SK-N-SH treated with all-trans-retinoic acid at 6 μM for 48 hours (cell line): Measurements from ENCODE around the gene DLG1.

Experiments used
- ATAC-seq: fragments of 200-7000 bp; cut with Tn5 transposase; 3 replicates; pipeline ENCODE4 v1.9.1; 2020; ENCODE audit warnings: mild to moderate bottlenecking, moderate library complexity
- ARNTL ChIP-seq: fragments of 450-650 bp; formaldehyde crosslinking; IDR thresholded peaks from 2 replicates; pipeline ENCODE4 v1.5.0; 2020; ENCODE audit warnings: low read depth, mild to moderate bottlenecking, moderate library complexity, borderline replicate concordance
- BACH2 ChIP-seq: fragments of 250-450 bp; sonication (Bioruptor Pico); IDR thresholded peaks from 2 replicates; pipeline ENCODE4 v1.9.0; 2021; ENCODE audit warnings: mild to moderate bottlenecking, borderline replicate concordance
- CREB5 ChIP-seq: fragments of 250-450 bp; sonication (Bioruptor Pico); IDR thresholded peaks from 2 replicates; pipeline ENCODE4 v1.5.1; 2020; ENCODE audit warnings: low read depth, mild to moderate bottlenecking, moderate library complexity
- CSDC2 ChIP-seq: fragments of 250-450 bp; sonication (Bioruptor Pico); IDR thresholded peaks from 2 replicates; pipeline ENCODE4 v1.5.0; 2020; ENCODE audit warnings: mild to moderate bottlenecking, moderate library complexity
- CSRNP3 ChIP-seq: fragments of 250-450 bp; sonication (Bioruptor Pico); IDR thresholded peaks from 2 replicates; pipeline ENCODE4 v1.5.1; 2021; ENCODE audit warnings: mild to moderate bottlenecking, moderate library complexity
- ESRRG ChIP-seq: fragments of 250-450 bp; sonication (Bioruptor Pico); IDR thresholded peaks from 2 replicates; pipeline ENCODE4 v1.6.1; 2021; ENCODE audit warnings: mild to moderate bottlenecking
- GLIS3 ChIP-seq: fragments of 250-450 bp; sonication (Bioruptor Pico); IDR thresholded peaks from 2 replicates; pipeline ENCODE4 v1.5.0; 2020; ENCODE audit warnings: mild to moderate bottlenecking, moderate library complexity
- ISL1 ChIP-seq: fragments of 250-450 bp; sonication (Bioruptor Pico); IDR thresholded peaks from 2 replicates; pipeline ENCODE4 v2.1.2; 2022; ENCODE audit warnings: mild to moderate bottlenecking, moderate library complexity
- OSR1 ChIP-seq: fragments of 250-450 bp; sonication (Bioruptor Pico); IDR thresholded peaks from 2 replicates; pipeline ENCODE4 v1.8.0; 2022; ENCODE audit warnings: moderate library complexity, mild to moderate bottlenecking, inconsistent platforms
- POU6F1 ChIP-seq: fragments of 250-450 bp; sonication (Bioruptor Pico); IDR thresholded peaks from 2 replicates; pipeline ENCODE4 v1.8.0; 2021; ENCODE audit warnings: low read depth, mild to moderate bottlenecking, moderate library complexity, borderline replicate concordance
- PPARA ChIP-seq: fragments of 250-450 bp; sonication (Bioruptor Pico); IDR thresholded peaks from 2 replicates; pipeline ENCODE4 v1.5.0; 2020; ENCODE audit warnings: mild to moderate bottlenecking, borderline replicate concordance
- RARB ChIP-seq: fragments of 250-450 bp; sonication (Bioruptor Pico); IDR thresholded peaks from 2 replicates; pipeline ENCODE4 v1.8.0; 2021; ENCODE audit warnings: mild to moderate bottlenecking, moderate library complexity
- SNAI2 ChIP-seq: fragments of 250-450 bp; sonication (Bioruptor Pico); IDR thresholded peaks from 2 replicates; pipeline ENCODE4 v1.5.0; 2020; ENCODE audit warnings: mild to moderate bottlenecking, moderate library complexity
- TCF4 ChIP-seq: fragments of 250-450 bp; sonication (Bioruptor Pico); IDR thresholded peaks from 2 replicates; pipeline ENCODE4 v1.8.0; 2021; ENCODE audit warnings: mild to moderate bottlenecking, moderate library complexity, borderline replicate concordance
- TOX ChIP-seq: fragments of 250-450 bp; sonication (Bioruptor Pico); IDR thresholded peaks from 2 replicates; pipeline ENCODE4 v1.8.0; 2021; ENCODE audit warnings: mild to moderate bottlenecking, moderate library complexity, borderline replicate concordance
- TSHZ2 ChIP-seq: fragments of 250-450 bp; sonication (Bioruptor Pico); IDR thresholded peaks from 2 replicates; pipeline ENCODE4 v1.5.0; 2020; ENCODE audit warnings: mild to moderate bottlenecking, moderate library complexity
- ZC3H10 ChIP-seq: fragments of 250-450 bp; sonication (Bioruptor Pico); IDR thresholded peaks from 2 replicates; pipeline ENCODE4 v1.5.1; 2021; ENCODE audit warnings: mild to moderate bottlenecking, moderate library complexity
- ZFP3 ChIP-seq: fragments of 250-450 bp; sonication (Bioruptor Pico); IDR thresholded peaks from 2 replicates; pipeline ENCODE4 v1.5.0; 2020; ENCODE audit warnings: mild to moderate bottlenecking, moderate library complexity
- ZFP30 ChIP-seq: fragments of 450-650 bp; formaldehyde crosslinking; IDR thresholded peaks from 2 replicates; pipeline ENCODE4 v1.5.0; 2022; ENCODE audit warnings: mild to moderate bottlenecking, moderate library complexity
- ZNF565 ChIP-seq: fragments of 450-650 bp; formaldehyde crosslinking; conservative IDR thresholded peaks from 2 replicates; pipeline ENCODE4 v1.5.0; 2020; ENCODE audit warnings: low read depth, mild to moderate bottlenecking, moderate library complexity
- ZNF70 ChIP-seq: fragments of 450-650 bp; formaldehyde crosslinking; IDR thresholded peaks from 2 replicates; pipeline ENCODE4 v1.5.0; 2020; ENCODE audit warnings: mild to moderate bottlenecking, moderate library complexity
- ZNF8 ChIP-seq: fragments of 450-650 bp; formaldehyde crosslinking; IDR thresholded peaks from 2 replicates; pipeline ENCODE4 v1.5.0; 2020; ENCODE audit warnings: mild to moderate bottlenecking, moderate library complexity
- TF ChIP-seq, protein P1 (sequence below): fragments of 250-450 bp; sonication (Bioruptor Pico); IDR thresholded peaks from 2 replicates; pipeline ENCODE4 v1.8.0; 2020; ENCODE audit warnings: mild to moderate bottlenecking, moderate library complexity, borderline replicate concordance

Gene DLG1

GRCh38 chr3:197171481-197172067 is 126.8 kb downstream of the DLG1 start:
- peak; percentile 95 for ATAC-seq
- TF ChIP-seq ZC3H10 (CRISPR knock-in tag), result peak; percentile 63; the same call in 1 of the 2 replicates
- peak; percentile 98 for TF ChIP-seq ISL1 (CRISPR knock-in tag)
- no peak for TF ChIP-seq PPARA (CRISPR knock-in tag)
- no peak for TF ChIP-seq RARB (CRISPR knock-in tag)
- peak; percentile 81; the same call in 1 of the 2 replicates for TF ChIP-seq TSHZ2
- 0 out of 2 replicates have a peak, but pooled peaks have one; percentile 21 for TF ChIP-seq ZNF70 (CRISPR knock-in tag)
- TF ChIP-seq CREB5, result peak; percentile 86
- no peak for TF ChIP-seq OSR1 (CRISPR knock-in tag)
- peak; percentile 87; the same call in 1 of the 2 replicates for TF ChIP-seq CSRNP3 (CRISPR knock-in tag)
- TF ChIP-seq BACH2 (CRISPR knock-in tag), result no peak
- TF ChIP-seq ZFP3 (CRISPR knock-in tag), result no peak
- 0 out of 2 replicates have a peak, but pooled peaks have one; percentile 25 for TF ChIP-seq ZNF565 (CRISPR knock-in tag)
- TF ChIP-seq CSDC2, result no peak
- no peak for TF ChIP-seq ARNTL (CRISPR knock-in tag)
- TF ChIP-seq TCF4 (CRISPR knock-in tag), result peak; percentile 68
- 0 out of 2 replicates have a peak, but pooled peaks have one; percentile 11 for TF ChIP-seq ZNF8 (CRISPR knock-in tag)
- no peak for TF ChIP-seq GLIS3
- TF ChIP-seq, protein P1, sequence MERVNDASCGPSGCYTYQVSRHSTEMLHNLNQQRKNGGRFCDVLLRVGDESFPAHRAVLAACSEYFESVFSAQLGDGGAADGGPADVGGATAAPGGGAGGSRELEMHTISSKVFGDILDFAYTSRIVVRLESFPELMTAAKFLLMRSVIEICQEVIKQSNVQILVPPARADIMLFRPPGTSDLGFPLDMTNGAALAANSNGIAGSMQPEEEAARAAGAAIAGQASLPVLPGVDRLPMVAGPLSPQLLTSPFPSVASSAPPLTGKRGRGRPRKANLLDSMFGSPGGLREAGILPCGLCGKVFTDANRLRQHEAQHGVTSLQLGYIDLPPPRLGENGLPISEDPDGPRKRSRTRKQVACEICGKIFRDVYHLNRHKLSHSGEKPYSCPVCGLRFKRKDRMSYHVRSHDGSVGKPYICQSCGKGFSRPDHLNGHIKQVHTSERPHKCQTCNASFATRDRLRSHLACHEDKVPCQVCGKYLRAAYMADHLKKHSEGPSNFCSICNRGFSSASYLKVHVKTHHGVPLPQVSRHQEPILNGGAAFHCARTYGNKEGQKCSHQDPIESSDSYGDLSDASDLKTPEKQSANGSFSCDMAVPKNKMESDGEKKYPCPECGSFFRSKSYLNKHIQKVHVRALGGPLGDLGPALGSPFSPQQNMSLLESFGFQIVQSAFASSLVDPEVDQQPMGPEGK (CRISPR knock-in tag), result peak; percentile 66; the same call in 1 of the 2 replicates
- TF ChIP-seq TOX, result no peak
- TF ChIP-seq SNAI2 (CRISPR knock-in tag), result peak; percentile 76; the same call in 1 of the 2 replicates
- TF ChIP-seq ZFP30, result no peak
- TF ChIP-seq ESRRG, result 0 out of 2 replicates have a peak, but pooled peaks have one; percentile 28
- no peak for TF ChIP-seq POU6F1

DNA sequence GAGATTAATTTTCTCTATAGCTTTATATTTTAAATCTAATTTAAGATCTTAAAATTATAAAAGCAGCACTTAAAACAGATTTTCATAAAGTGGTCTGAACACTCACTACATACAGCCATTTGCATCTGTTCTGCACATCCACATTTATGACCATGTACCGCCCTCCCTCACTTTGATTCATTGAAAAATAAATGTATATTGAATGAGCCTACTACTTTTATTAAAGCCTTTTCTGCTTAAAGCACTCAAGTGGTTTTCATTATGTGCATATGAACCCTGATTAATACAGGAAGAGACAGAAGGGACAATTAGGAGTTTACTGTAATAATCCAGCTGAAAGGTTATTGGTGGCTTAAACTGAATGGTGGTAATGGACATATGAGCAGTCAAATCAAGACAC is 129.4 kb downstream of the DLG1 start:
- TF ChIP-seq, protein P1 (CRISPR knock-in tag), result no peak
- TF ChIP-seq TSHZ2 (no peak), OSR1 (CRISPR knock-in tag) (no peak), TCF4 (CRISPR knock-in tag) (no peak)
- no peak for ATAC-seq
